Activated T-helper 2 cell treated with anti-CD3 and anti-CD28 coated beads, Interferon-gamma antibody, Interleukin-2, Interleukin-4, amounts not matched to agents 10 μg/mL and 5 μg/mL and 100 μg/mL, durations not matched to agents 14 hours and 24 hours and 36 hours (primary cell): ENCODE measurements around the gene STON2. TPM values are rescaled to one million over a fixed set of nuclear protein-coding genes. Genes with fewer than 3 reads are reported as not detected.
"Not testable (repeated sequence)": the region's sequence is repeated elsewhere in the genome, so short reads cannot be mapped to it uniquely, and the experiment has no call there.

ENCODE experiments used
- DNase-seq: peaks from one replicate; pipeline ENCODE4 v3.0.0; 2021; ENCODE audit warnings: low spot score
- H3K27ac Mint-ChIP-seq: one replicate; pipeline ENCODE4 v1.8.0; 2021; ENCODE audit warnings: mixed read lengths
- H3K27me3 Mint-ChIP-seq: one replicate; pipeline ENCODE4 v1.8.0; 2021; ENCODE audit warnings: low read depth, mixed read lengths
- H3K36me3 Mint-ChIP-seq: one replicate; pipeline ENCODE4 v1.8.0; 2021; ENCODE audit warnings: low read depth, mixed read lengths
- H3K4me1 Mint-ChIP-seq: one replicate; pipeline ENCODE4 v1.8.0; 2021; ENCODE audit warnings: low read depth, mixed read lengths
- H3K4me3 Mint-ChIP-seq: one replicate; pipeline ENCODE4 v1.8.0; 2021; ENCODE audit warnings: low read depth, mild to moderate bottlenecking, moderate library complexity, mixed read lengths
- H3K9me3 Mint-ChIP-seq: one replicate; pipeline ENCODE4 v1.8.0; 2021; ENCODE audit warnings: mixed read lengths
- intact Hi-C: fragments of 100-400 bp; cut with micrococcal nuclease; formaldehyde crosslinking; loops from one replicate; pipeline ENCODE4 v1.15.1; 2023
- total RNA-seq: library from RNA; stranded (reverse); gene quantifications from 2 replicates; pipeline ENCODE4 v1.2.3, GENCODE V29; 2022

The STON2 gene
- total RNA-seq, 1 donor from 2014 or later, result not detected

GRCh38 chr14:81386290-81386745 lies 13.8 kb downstream of the STON2 start:
- Mint-ChIP-seq H3K4me3 (no peak overlapping the region), H3K36me3 (no peaks in the 10 kb centered on the region), H3K9me3 (no peaks in the 10 kb centered on the region), H3K27me3 (no peaks in the 10 kb centered on the region), H3K27ac (no peak overlapping the region), H3K4me1 (no peaks in the 10 kb centered on the region)
- DNase-seq, result no peak
- intact Hi-C loops, result no loop called here

GRCh38 chr14:81385886-81386285 lies 14.2 kb downstream of the STON2 start:
- H3K27ac Mint-ChIP-seq, result no peak overlapping the region
- H3K36me3 Mint-ChIP-seq, result no peaks in the 10 kb centered on the region
- H3K4me1 Mint-ChIP-seq, result no peaks in the 10 kb centered on the region
- no peaks in the 10 kb centered on the region for H3K27me3 Mint-ChIP-seq
- intact Hi-C loops, result no loop called here
- no peaks in the 10 kb centered on the region for H3K9me3 Mint-ChIP-seq
- DNase-seq, result no peak
- no peak overlapping the region for H3K4me3 Mint-ChIP-seq

DNA sequence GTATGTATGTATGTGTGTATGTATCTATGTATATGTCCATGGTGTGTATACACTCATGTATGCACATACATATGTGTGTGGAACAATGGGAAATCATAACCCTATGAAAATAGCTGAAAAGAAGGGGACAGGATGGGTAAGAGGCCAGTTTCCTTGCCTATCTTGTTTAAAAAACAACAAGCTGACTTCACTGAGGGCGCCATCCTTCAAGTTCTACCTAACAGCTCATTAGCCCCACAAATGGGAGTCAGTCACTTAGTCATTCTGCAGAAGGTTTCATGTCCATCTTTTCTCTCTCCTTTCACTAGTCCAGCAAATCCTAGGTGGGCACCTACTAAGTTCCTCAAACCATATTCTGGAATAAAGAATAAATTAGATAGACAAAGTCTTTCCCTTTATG lies 14.7 kb downstream of the STON2 start:
- H3K4me3 Mint-ChIP-seq, result no peak overlapping the region
- H3K27me3 Mint-ChIP-seq, result no peaks in the 10 kb centered on the region
- no peak for DNase-seq
- no peaks in the 10 kb centered on the region for H3K36me3 Mint-ChIP-seq
- no peaks in the 10 kb centered on the region for H3K9me3 Mint-ChIP-seq
- intact Hi-C loops, result no loop called here
- no peak overlapping the region for H3K27ac Mint-ChIP-seq
- no peaks in the 10 kb centered on the region for H3K4me1 Mint-ChIP-seq

DNA sequence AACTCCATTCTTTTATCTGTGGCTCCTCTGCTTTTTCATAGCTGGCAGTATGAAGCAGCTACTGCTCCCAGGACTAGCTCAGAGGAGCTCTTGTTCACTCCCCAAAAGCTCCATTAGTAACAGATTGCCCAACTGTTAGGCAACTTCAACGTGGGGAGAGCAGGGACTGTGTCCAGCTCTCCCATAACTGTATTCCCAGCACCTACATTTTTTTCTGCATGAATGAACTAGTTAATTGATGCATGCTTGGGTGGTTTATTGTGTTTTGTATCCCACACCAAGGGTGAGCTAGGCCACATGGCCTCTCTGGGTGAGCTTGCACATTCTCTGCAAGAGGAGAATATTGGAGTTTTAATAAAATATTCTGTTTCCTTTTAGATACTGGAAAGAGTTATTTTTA lies 15.2 kb downstream of the STON2 start:
- H3K9me3 Mint-ChIP-seq, result no peaks in the 10 kb centered on the region
- H3K4me3 Mint-ChIP-seq, result no peak overlapping the region
- DNase-seq, result no peak
- H3K4me1 Mint-ChIP-seq, result no peaks in the 10 kb centered on the region
- no peaks in the 10 kb centered on the region for H3K36me3 Mint-ChIP-seq
- no peak overlapping the region for H3K27ac Mint-ChIP-seq
- intact Hi-C loops, result no loop called here
- H3K27me3 Mint-ChIP-seq, result no peaks in the 10 kb centered on the region

DNA sequence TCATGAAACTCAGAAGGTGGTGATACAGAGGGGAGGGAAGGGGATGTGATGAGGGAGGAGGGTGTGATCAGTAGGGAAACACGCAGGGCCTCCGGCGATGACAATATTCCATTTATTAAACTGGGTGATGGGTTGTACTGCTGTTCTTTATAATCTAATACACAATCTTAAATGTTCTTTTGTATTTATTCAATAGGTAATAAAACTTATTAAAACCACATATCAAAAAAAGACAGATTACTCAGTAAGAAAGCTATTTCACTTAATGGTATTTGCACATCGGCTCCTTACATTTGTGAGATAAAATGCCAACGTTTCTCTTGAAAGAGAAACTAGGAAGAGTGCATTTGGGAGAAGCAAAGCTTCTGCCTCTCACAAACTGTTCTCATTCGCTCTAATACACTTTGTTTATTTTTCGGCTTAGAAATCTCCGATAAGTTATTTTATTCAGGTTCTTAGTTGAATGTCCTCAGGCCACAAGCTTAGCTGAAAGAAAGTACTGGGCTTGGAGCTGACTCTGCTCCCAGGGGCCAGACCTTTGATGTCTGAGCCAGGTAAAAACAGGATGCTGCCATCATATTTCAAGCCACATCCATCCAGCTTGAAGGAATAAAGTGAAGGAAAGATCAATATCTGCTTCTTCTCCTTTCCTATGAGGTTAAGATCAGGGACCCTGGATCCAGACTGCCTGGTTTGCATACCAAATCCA lies 17.5 kb downstream of the STON2 start:
- H3K4me3 Mint-ChIP-seq, result no peak overlapping the region
- no peaks in the 10 kb centered on the region for H3K27me3 Mint-ChIP-seq
- no peaks in the 10 kb centered on the region for H3K36me3 Mint-ChIP-seq
- H3K4me1 Mint-ChIP-seq, result no peaks in the 10 kb centered on the region
- no peak for DNase-seq
- no peak overlapping the region for H3K27ac Mint-ChIP-seq
- intact Hi-C loops, result no loop called here
- no peaks in the 10 kb centered on the region for H3K9me3 Mint-ChIP-seq

GRCh38 chr14:81380009-81380408 lies 20.1 kb downstream of the STON2 start:
- H3K27ac Mint-ChIP-seq, intact Hi-C loops, H3K4me1 Mint-ChIP-seq, H3K9me3 Mint-ChIP-seq, H3K27me3 Mint-ChIP-seq, H3K36me3 Mint-ChIP-seq, DNase-seq, H3K4me3 Mint-ChIP-seq: not testable (repeated sequence)

- intact Hi-C loops, result no loop called here
- no peaks in the 10 kb centered on the region for H3K4me1 Mint-ChIP-seq
Observed at GRCh38 chr14:81371802-81372201, 28.3 kb downstream of the STON2 start.

DNA sequence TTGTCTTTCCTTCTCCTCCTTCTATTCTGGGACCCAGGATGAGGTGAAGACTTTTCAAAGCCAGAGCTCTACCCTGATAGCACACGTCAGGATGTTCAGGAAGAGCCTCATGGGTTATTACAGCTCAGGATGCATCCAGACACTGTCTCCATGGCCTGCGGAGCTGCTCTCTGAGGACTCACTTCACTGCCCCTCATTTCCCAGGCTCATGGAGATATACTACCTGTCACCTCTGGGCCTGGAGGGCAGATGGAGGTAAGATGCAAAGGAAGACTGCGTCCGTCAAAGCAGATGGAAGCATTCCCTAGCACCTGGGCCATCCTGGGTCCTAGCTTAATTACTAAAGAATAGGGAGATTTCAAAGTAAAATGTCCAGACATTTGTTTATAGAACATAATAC lies 32.6 kb downstream of the STON2 start:
- no peak overlapping the region for H3K27ac Mint-ChIP-seq
- intact Hi-C loops, result no loop called here
- no peaks in the 10 kb centered on the region for H3K9me3 Mint-ChIP-seq
- no peak for DNase-seq
- no peaks in the 10 kb centered on the region for H3K27me3 Mint-ChIP-seq
- no peaks in the 10 kb centered on the region for H3K36me3 Mint-ChIP-seq
- H3K4me1 Mint-ChIP-seq, result no peaks in the 10 kb centered on the region
- no peak overlapping the region for H3K4me3 Mint-ChIP-seq

More at GRCh38 chr14:81371802-81372201, 28.3 kb downstream of the STON2 start:
- no peak overlapping the region for H3K27ac Mint-ChIP-seq
- no peak overlapping the region for H3K4me3 Mint-ChIP-seq
- H3K27me3 Mint-ChIP-seq, result no peaks in the 10 kb centered on the region
- no peaks in the 10 kb centered on the region for H3K9me3 Mint-ChIP-seq
- H3K36me3 Mint-ChIP-seq, result no peaks in the 10 kb centered on the region
- DNase-seq, result no peak

GRCh38 chr14:81366884-81367283 lies 33.2 kb downstream of the STON2 start:
- Mint-ChIP-seq H3K27me3 (no peaks in the 10 kb centered on the region), H3K9me3 (no peaks in the 10 kb centered on the region), H3K4me1 (no peaks in the 10 kb centered on the region)

GRCh38 chr14:81366214-81366613 lies 33.9 kb downstream of the STON2 start:
- no peaks in the 10 kb centered on the region for H3K9me3 Mint-ChIP-seq
- H3K4me1 Mint-ChIP-seq, result no peaks in the 10 kb centered on the region
- H3K36me3 Mint-ChIP-seq, result no peaks in the 10 kb centered on the region
- H3K27me3 Mint-ChIP-seq, result no peaks in the 10 kb centered on the region
- no peak overlapping the region for H3K4me3 Mint-ChIP-seq
- no peak for DNase-seq
- no peak overlapping the region for H3K27ac Mint-ChIP-seq
- intact Hi-C loops, result no loop called here

More at GRCh38 chr14:81366884-81367283, 33.2 kb downstream of the STON2 start:
- intact Hi-C loops, result no loop called here
- no peak for DNase-seq
- H3K27ac Mint-ChIP-seq, result no peak overlapping the region
- H3K4me3 Mint-ChIP-seq, result no peak overlapping the region
- H3K36me3 Mint-ChIP-seq, result no peaks in the 10 kb centered on the region

GRCh38 chr14:81363746-81364378 lies 36.3 kb downstream of the STON2 start:
- intact Hi-C loops, result no loop called here
- Mint-ChIP-seq H3K4me1 (no peaks in the 10 kb centered on the region), H3K9me3 (no peaks in the 10 kb centered on the region), H3K36me3 (no peaks in the 10 kb centered on the region), H3K4me3 (no peak overlapping the region), H3K27me3 (no peaks in the 10 kb centered on the region), H3K27ac (no peak overlapping the region)
- DNase-seq, result no peak

- H3K4me3 Mint-ChIP-seq, result no peak overlapping the region
- H3K4me1 Mint-ChIP-seq, result no peaks in the 10 kb centered on the region
- DNase-seq, result no peak
- no peak overlapping the region for H3K27ac Mint-ChIP-seq
- intact Hi-C loops, result no loop called here
- H3K36me3 Mint-ChIP-seq, result no peaks in the 10 kb centered on the region
- H3K27me3 Mint-ChIP-seq, result no peaks in the 10 kb centered on the region
- peaks cover 6% of the 10 kb centered on the region for H3K9me3 Mint-ChIP-seq
Observed at GRCh38 chr14:81353691-81354323, 46.3 kb downstream of the STON2 start.

DNA sequence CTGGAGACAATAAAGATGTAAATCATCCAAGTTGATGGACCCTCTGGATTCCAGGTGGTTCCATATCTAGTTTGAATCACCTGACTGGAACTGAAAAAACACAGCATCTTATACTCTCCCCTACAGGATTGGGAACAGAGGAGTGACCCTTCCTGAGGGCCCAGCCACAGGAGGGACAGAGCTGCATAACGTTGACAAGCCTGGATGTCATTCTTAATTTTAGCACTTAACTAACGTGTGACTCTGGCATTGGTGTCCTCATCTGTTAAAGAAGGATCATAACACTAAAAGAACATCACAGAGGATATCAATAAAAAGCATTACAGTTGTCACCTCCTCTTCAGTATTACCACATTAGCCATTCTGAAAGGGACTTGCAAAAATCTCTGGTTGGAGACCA lies 47.7 kb downstream of the STON2 start:
- Mint-ChIP-seq H3K27me3 (peaks cover 4% of the 10 kb centered on the region), H3K27ac (no peak overlapping the region), H3K4me1 (no peaks in the 10 kb centered on the region), H3K9me3 (peaks cover 6% of the 10 kb centered on the region), H3K36me3 (no peaks in the 10 kb centered on the region), H3K4me3 (no peak overlapping the region)
- DNase-seq, result no peak
- intact Hi-C loops, result no loop called here
